Measurements from ENCODE around the gene NEURL4. TPM values are rescaled to one million over a fixed set of nuclear protein-coding genes. Genes with fewer than 3 reads are reported as not detected.
"Not testable (repeated sequence)": the region's sequence is repeated elsewhere in the genome, so short reads cannot be mapped to it uniquely, and the experiment has no call there.

Gene NEURL4
- total RNA-seq, 1 donor from 2014 or later, result 22.6 TPM

GRCh38 chr17:7340179-7340578 lies 11.0 kb upstream of the NEURL4 start:
- intact Hi-C loops (cut with DNase I), result no loop called here
- no peak overlapping the region for H3K27ac ChIP-seq
- no peaks in the 10 kb centered on the region for H3K9me3 ChIP-seq
- no peak overlapping the region for H3K4me3 ChIP-seq
- no peaks in the 10 kb centered on the region for H3K4me1 ChIP-seq
- H3K36me3 ChIP-seq, result no peaks in the 10 kb centered on the region
- TF ChIP-seq POLR2AphosphoS5 (IDR thresholded peaks at IDR 0.05; ENCODE audit: insufficient read depth in 1 of 2, low read depth in 1 of 2) (no peak), CTCF (IDR thresholded peaks at IDR 0.05) (no peak), POLR2A (IDR thresholded peaks at IDR 0.05) (no peak)
- no peaks in the 10 kb centered on the region for H3K27me3 ChIP-seq
- DNase-seq (ENCODE audit: extremely low spot score in 2 of 2), result no peak

- DNase-seq (ENCODE audit: extremely low spot score in 2 of 2); H3K4me3 ChIP-seq; H3K9me3 ChIP-seq; H3K27me3 ChIP-seq; H3K36me3 ChIP-seq; H3K27ac ChIP-seq; H3K4me1 ChIP-seq; intact Hi-C loops (cut with DNase I): not testable (repeated sequence)
These were observed 8.5 kb upstream of the NEURL4 start for GRCh38 chr17:7337600-7337999.

- TF ChIP-seq POLR2A (IDR thresholded peaks at IDR 0.05) (no peak), POLR2AphosphoS5 (IDR thresholded peaks at IDR 0.05; ENCODE audit: insufficient read depth in 1 of 2, low read depth in 1 of 2) (no peak), CTCF (IDR thresholded peaks at IDR 0.05) (no peak)
These were observed 7.4 kb upstream of the NEURL4 start, which contains the start of gene ACAP1 for GRCh38 chr17:7336240-7337175. Gene ACAP1 (plus strand): TSS chr17:7336529. CDS start chr17:7336735, 206 bp downstream.

GRCh38 chr17:7335765-7336164 lies 6.6 kb upstream of the NEURL4 start:
- H3K9me3 ChIP-seq; DNase-seq (ENCODE audit: extremely low spot score in 2 of 2); H3K27ac ChIP-seq; intact Hi-C loops (cut with DNase I); H3K36me3 ChIP-seq; H3K27me3 ChIP-seq; H3K4me3 ChIP-seq; H3K4me1 ChIP-seq: not testable (repeated sequence)

More at GRCh38 chr17:7336240-7337175, 7.4 kb upstream of the NEURL4 start, which contains the start of gene ACAP1:
- H3K9me3 ChIP-seq, result no peaks in the 10 kb centered on the region
- intact Hi-C loops (cut with DNase I), result no loop called here
- H3K27me3 ChIP-seq, result no peaks in the 10 kb centered on the region
- H3K4me3 ChIP-seq, result peak within 1 kb of the TSS in 1 of 2 donors; percentile 29
- no peaks in the 10 kb centered on the region for H3K4me1 ChIP-seq
- H3K27ac ChIP-seq, result no peak within 1 kb of the TSS
- no peak for DNase-seq (ENCODE audit: extremely low spot score in 2 of 2)
- no peaks in the 10 kb centered on the region for H3K36me3 ChIP-seq

GRCh38 chr17:7334938-7335538 lies 5.9 kb upstream of the NEURL4 start:
- Histone ChIP-seq H3K27ac (no peak overlapping the region), H3K4me1 (peaks cover 8% of the 10 kb centered on the region), H3K9me3 (no peaks in the 10 kb centered on the region), H3K36me3 (no peaks in the 10 kb centered on the region), H3K4me3 (no peak overlapping the region), H3K27me3 (no peaks in the 10 kb centered on the region)
- no peak for TF ChIP-seq CTCF (IDR thresholded peaks at IDR 0.05)
- TF ChIP-seq POLR2AphosphoS5 (IDR thresholded peaks at IDR 0.05; ENCODE audit: insufficient read depth in 1 of 2, low read depth in 1 of 2), result no peak
- no peak for TF ChIP-seq POLR2A (IDR thresholded peaks at IDR 0.05)
- intact Hi-C loops (cut with DNase I), result no loop called here
- DNase-seq (ENCODE audit: extremely low spot score in 2 of 2), result no peak

GRCh38 chr17:7332600-7333069 lies 3.5 kb upstream of the NEURL4 start:
- H3K36me3 ChIP-seq; H3K9me3 ChIP-seq; H3K27ac ChIP-seq; H3K27me3 ChIP-seq; DNase-seq (ENCODE audit: extremely low spot score in 2 of 2); intact Hi-C loops (cut with DNase I); H3K4me3 ChIP-seq: not testable (repeated sequence)
- peaks cover 20% of the 10 kb centered on the region for H3K4me1 ChIP-seq
